Activated CD4-positive, alpha-beta T cell treated with anti-CD3 and anti-CD28 coated beads for 4 hours (primary cell): ENCODE results near the gene CAMKK2.
"Not testable (repeated sequence)": the region's sequence is repeated elsewhere in the genome, so short reads cannot be mapped to it uniquely, and the experiment has no call there.

Experiments used
- DNase-seq, 2 donors: peaks; one replicate each; pipeline ENCODE4 v3.0.0-alpha.2; 2020

The CAMKK2 gene

DNA sequence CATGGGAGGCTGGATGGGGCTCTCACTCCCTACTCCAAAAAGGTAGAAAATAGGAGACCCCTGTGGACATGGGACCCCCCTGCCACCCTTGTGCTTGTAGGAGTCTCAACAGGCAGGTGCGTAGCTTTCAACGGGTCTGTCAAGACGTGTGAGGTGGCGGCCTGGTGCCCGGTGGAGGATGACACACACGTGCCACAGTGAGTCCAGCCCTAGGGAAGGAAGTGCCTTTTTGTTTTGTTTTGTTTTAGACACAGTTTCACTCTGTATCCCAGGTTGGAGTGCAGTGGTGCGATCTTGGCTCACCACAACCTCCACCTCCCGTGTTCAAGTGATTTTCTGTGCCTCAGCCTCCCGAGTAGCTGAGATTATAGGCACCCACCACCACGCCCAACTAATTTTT, 73.7 kb downstream of the CAMKK2 start:
- no peak for DNase-seq

DNA sequence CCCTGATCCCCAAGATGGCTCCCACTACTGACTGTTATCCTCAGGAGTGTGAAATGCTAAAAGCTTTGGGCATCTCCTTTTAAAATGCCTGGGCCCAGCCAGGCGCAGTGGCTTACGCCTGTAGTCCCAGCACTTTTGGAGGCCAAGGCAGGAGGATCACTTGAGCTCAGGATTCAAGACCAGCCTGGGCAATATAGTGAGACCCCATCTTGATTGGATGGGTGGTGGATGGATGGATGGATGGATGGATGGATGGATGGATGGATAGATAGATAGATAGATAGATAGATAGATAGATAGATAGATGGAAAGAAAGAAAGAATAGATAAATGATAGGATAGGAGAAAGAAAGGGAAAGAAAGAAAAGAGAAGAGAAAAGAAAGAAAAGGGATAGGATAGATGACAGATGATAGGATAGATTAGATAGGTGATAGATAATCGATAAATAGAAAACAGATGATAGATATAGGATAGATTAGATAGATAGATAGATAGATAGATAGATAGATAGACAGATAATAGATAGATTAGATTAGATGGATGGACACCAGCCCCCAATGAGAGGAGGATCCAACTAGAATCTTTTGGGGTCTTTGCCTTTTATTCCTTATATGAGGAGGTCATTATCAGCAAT, 77.0 kb downstream of the CAMKK2 start:
- no peak for DNase-seq

DNA sequence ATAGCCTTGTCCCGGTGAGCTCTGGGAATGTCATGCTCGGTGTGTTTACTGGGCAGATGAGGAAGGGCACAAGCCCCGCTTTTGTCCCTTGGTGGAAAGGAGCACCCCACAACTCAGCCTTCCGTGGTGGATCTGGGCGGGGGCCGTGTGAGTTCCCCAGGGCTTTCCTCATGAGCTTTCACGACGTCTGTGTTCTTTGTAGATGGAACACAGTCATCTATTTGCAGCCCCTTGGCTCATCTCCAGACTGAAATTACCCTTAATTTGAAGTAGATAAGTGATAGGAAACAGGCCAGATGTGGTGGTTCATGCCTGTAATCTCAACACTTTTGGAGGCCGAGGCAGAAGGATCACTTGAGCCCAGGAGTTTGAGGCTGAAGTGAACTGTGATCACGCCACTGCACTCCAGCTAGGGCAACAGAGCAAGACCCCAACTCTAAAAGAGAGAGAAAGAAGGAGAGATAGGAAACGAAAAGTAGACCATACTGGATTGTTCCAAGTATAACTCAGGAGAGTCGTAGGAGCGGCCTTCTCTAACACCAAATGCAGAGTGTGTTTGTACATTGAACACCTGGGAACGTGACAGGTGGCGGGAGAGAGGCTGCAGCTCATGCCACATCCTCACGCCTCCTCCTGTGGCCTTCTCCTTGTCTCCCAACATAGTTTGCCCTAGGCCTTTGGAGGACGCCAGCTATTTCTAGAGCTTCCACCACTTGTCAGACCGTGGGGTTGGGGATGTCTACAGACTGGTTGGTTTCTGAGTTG, 77.7 kb downstream of the CAMKK2 start:
- DNase-seq = no peak

DNA sequence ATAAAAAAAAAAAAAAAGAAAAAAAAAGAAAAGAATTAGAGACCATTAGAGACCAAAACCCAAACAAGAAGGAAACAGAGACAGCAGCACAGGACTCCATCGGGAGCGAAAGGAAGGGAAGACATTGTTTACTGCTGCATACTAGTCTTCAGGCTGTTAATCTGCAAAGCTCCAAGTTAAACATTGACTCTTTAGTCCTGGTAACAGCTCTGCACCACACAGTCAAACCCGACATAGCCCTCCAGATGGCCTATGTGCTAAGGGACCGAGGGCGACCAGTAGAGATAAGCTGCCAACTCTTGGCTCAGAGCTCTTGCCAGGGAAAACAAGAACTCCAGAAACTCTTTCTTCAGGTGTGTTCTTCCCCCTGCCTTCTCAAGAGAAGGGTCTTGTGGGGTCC, 78.7 kb downstream of the CAMKK2 start:
- no peak for DNase-seq

DNA sequence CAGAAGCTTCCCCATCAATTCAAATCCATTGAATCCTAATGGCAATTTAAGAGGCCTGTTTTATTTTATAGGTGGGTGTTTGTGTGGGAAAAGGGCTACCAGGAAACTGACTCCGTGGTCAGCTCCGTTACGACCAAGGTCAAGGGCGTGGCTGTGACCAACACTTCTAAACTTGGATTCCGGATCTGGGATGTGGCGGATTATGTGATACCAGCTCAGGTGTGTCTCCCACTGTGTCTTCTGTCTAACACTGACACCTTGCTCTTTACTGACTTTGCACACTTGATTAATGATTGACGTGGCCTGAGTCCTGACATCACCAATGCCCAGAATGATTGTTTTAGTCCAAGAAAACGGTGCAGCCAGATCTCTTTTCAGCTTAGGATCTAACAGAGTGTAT, 79.4 kb downstream of the CAMKK2 start:
- no peak for DNase-seq

DNA sequence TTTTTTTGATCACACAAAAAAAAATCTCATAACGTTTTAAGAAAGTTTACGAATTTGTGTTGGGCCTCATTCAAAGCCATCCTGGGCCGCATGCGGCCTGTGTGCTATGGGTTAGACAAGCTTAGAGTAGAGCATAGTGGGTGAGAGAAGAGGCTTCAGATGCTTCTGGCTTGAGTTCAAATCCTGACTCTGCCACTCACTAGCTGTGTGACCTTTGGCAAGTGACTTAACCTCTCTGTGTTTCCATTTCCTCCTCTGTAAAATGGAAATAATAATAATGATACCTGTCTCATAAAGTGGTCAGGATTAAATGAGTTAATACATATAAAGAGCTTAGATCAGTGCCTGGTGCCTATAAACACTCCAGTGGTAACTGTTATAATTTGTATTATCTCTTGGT, 80.4 kb downstream of the CAMKK2 start:
- DNase-seq = no peak

DNA sequence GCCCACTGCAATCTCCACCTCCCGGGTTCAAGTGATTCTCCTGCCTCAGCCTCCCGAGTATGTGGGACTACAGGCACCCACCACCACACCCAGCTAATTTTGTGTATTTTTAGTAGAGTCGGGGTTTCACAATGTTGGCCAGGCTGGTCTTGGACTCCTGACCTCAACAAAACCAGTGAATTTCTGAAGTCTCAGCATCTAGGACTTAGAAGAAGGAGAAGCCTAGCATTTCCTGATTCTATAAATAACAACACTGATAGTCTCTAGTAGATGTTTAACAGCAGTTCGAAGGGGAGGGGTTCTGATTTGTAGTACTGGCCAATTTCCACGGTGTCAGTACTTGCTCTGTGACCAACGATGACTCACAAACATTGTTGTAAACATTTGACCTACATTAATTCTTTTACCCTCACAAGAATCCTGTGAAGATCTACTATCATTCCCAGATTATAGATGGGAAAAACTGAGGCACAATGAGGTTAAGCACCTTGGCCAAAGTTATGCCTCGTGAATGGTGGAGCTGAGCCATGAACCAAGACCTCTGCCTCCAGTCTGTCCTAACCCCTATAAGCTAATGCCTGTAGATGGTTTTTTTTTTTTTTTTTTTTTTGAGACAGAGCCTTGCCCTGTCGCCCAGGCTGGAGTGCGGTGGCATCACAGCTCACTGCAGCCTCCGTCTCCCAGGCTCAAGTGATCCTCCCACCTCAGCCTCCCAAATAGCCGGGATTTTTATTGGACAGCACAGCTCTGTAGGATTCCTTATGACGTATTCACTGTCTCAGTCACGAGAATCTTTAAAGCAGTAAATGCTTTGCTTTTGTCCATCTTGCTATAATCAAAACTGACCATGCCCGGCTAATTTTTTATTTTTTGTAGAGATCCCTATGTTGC, 81.4 kb downstream of the CAMKK2 start:
- DNase-seq = no peak

DNA sequence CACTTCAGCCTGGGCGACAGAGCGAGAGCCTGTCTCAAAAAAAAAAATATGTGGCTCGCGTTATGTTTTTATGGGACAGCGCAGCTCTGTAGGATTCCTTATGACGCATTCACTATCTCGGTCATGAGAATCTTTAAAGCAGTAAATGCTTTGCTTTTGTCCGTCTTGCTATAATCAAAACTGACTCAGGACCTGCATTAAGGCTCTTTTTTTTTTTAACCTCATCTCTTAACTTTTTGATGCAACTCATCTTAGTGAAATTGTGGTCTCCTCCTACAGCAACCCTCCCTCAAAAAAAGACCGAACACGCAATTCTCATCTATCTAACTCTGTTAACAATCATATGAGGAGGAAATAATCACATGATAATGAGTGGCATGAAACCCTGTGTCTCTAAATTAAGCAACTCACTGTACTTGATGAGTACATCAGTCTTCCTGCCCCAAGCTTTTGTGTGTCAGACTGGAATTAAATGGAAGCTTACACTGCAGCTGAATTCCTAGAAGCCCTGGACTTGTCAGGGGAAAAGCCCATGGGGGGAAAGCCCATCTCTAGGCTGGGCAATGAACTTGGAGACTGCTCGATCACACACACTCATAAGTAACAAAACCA, 82.2 kb downstream of the CAMKK2 start:
- peak in 1 of 2 donors; percentile 39 for DNase-seq

DNA sequence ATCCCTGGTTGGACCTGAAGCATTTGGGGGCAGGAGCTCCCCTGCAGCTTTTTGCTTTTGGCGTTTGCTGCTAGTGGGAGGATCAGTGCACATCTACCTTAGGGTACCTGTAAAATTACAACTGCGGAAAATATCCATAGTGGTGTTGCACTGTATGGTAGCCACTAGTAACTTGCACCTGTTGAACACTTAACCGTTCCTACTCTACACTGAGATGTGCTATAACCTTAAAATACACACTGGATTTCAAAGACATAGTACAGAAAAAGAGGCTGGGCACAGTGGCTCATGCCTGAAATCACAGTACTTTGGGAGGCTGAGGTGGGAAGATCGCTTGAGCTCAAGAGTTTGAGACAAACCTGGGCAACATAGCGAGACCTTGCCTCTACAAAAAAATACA, 83.6 kb downstream of the CAMKK2 start:
- no peak for DNase-seq

DNA sequence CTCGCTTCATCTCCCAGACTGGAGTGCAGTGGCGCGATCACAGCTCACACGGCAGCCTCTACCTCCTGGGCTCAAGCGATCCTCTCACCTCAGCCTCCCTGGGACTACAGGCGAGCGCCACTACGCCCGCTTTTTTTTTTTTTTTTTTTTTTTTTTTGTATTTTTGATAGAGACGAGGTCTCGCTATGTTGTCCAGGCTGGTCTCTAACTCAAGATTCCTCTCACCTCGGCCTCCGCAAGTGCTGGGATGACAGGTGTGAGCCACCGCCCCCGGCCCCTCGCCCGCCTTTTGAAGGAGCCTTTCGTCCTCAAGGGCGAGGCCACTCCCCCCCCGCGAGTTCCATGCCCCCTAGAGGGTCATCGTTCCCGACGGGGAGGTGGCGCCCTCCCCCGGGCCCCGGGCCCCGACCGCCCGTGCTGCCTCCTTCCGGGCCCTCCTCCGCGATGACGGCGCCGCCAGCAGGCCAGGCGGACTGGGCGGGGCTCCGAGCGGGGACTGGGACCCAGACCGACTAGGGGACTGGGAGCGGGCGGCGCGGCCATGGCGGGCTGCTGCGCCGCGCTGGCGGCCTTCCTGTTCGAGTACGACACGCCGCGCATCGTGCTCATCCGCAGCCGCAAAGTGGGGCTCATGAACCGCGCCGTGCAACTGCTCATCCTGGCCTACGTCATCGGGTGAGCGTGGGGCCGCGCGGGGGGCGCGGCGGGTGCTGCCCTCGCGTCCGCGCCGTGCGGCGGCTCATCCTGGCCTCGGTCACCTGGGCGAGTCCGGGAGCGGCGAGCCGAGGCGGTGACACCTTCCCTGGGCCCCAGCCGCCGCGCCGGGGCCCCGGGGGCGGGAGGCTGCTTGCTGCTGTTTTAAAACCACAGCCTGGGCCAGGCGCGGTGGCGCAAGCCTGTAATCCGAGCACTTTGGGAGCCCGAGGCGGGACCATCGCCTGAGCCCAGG, 86.6 kb downstream of the CAMKK2 start, which contains the start of gene P2RX4:
TSS of gene P2RX4 (plus strand) at position 506 of the 949 bp plus-strand sequence. CDS start at position 542, 36 bp downstream.
- peak; percentile 81 to 83 for DNase-seq

DNA sequence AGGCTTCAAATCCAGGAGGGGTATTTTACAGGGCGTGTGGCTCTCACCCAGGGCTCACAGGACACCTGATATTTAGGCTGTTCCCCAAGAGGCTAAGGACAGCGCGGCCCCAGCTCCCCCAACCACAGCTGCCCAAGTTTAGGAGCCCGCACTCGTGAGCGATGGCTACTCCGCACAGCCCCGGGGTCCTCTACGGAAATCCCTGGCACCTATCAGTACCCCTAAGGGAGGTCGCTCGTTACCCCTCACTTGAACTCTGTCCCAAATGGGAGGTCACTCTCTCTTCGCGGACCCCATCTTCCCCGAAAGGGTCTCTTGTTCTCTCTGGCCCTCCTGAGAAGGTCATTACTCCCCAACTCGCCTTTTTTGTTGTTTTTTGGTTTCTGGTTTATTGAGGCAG, 87.3 kb downstream of the CAMKK2 start:
- DNase-seq = no peak

DNA sequence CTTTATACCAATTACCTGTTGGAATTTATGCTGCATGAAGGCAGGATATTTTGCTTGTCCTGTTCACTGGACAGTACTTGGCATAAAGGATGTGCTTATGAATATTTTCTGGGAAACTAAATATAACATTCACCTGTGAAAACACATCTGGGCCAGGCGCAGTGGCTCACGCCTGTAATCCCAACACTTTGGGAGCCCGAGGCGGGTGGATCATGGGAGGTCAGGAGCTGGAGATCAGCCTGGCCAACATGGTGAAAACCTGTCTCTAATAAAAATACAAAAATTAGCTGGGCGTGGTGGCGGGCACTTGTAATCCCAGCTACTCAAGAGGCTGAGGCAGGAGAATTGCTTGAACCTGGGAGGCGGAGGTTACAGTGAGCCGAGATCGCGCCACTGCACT, 87.9 kb downstream of the CAMKK2 start:
- DNase-seq = not testable (repeated sequence)

DNA sequence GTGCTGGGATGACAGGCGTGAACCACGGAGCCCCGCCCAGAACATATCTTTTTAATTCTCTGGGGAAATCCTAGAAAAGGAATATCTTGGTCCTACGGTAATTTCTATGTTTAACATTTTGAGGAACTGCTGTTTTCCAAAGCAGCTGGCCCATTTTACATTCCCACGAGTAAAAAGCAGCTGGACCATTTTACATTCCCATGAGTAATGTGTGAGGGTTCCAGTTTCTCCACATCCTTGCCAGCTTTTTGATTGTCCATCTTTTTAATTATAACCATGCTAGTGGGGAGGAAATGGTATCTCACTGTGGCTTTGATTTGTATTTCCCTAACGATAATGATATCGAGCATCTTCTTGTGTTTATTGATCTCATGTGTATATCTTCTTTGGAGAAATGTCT, 91.0 kb downstream of the CAMKK2 start:
- no peak for DNase-seq

DNA sequence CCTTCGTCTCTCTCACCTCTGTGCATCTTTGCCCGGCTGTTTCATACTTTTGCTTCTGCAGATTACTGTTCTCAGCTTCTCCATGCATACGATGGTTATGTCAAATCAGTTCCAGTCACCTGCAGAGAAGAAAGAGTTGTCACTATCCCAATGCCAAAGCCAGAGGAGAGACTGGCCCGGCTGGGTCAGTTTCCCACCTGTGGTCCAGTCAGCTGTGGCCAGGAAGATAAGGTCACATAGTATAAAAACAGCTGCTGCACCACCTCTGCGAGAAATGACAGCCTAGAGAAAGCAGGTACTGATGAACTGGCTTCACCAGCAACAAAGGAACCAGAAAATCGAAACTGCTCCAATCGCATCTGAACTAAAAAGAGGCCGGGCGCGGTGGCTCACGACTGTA, 93.0 kb downstream of the CAMKK2 start:
- no peak for DNase-seq

DNA sequence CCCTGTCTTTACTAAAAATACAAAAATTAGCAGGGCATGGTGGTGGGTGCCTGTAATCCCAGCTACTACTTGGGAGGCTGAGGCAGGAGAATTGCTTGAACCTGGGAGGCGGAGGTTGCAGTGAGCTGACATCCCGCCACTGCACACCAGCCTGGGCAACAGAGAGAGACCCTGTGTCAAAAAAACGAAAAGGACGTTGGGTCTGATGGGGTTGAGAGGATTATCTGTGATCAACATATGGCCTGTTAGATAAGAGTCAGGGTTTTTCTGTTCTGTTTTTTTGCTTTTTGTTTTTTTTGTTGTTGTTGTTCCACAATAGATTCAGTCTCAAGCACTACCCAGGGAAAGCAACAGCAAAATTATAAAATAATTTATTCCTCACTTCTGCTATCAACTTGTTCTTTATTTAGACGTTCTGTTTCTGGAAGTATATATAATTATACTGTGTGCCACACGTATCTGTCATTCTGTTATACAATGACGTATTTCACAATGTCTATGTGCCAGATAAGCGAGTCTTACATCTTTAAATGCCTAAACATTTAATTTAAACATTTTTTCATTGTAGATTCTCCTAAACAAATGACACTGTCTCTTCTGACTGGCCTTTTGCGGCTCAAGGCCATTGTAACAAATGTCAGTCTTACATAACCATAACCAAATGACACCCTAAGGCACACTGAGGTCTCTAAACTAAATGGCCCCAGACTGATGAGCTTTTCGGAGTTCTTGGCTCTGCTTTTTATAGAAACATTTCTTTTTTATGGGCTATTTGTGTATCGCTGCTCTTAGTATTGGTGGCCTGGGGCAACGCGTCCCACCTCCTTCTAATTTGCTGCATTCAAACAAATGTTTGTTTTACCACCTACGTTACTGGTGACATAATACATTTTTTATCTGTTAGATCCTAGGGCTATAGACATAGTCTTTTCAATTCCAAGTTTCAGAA, 93.8 kb downstream of the CAMKK2 start:
- no peak for DNase-seq

DNA sequence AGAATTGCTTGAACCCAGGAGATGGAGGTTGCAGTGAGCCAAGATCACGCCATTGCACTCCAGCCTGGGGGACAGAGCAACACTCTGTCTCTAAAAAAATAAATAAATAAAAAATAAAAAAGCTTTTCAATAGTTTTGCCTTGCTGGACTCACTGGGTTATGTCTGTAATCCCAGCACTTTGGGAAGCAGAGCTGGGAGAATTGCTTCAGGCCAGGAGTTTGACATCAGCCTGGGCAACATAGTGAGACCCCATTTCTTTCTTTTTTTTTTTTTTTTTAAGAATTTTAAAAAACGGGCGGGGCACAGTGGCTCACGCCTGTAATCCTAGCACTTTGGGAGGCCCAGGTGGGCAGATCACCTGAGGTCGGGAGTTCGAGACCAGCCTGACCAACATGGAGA, 95.4 kb downstream of the CAMKK2 start:
- not testable (repeated sequence) for DNase-seq

DNA sequence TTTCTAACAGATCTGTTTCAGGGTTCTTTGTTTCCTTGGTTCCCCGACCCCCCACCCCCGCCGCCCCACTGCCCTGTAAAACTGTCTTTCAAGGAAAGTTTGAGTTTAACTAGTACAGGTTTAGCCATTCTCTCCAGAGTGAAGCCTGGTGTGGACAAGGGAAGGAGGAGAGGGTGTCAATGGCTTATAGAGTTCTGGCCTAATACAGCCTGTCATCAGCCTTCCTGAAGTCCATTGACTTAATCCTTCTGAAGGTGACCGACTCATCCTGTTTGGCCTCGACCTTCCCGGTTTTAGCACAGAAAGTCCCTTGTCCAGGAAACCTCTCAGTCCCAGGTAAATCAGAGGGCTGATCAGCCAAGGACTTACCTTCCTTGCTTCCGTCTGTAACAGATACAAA, 97.6 kb downstream of the CAMKK2 start:
- no peak for DNase-seq

DNA sequence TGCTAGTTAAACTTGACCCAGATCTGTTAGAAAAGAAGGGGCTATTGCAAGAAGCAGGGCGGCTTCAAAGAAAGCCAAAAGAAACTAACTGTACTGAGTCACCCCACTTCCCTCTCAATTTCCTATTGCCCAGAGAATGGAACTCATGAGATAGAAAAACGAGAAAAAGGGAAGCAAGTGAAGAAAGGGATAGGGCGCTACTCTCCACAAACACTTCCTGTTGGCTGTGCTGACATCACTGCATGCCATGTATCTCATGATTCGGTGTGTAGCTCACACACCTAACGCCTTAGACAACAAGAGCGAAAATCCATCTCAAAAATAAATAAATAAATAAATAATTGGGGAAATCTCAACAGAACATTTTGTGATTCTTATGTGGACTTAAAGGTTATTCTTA, 99.6 kb downstream of the CAMKK2 start:
- no peak for DNase-seq

DNA sequence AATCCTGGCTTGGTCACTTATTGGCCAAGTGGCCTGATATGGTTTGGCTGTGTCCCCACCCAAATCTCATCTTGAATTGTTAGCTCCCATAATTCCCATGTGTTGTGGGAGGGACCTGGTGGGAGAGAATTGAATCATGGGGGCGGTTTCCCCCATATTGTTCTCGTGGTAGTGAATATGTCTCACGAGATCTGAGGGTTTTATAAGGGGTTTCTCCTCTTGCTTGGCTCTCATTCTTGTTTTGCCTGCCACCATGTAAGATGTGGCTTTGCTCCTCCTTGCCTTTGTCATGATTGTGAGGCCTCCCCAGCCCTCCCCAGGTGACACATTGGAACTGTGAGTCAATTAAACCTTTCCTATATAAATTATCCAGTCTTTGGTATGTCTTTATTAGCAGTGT, 105.4 kb downstream of the CAMKK2 start:
- DNase-seq = no peak

DNA sequence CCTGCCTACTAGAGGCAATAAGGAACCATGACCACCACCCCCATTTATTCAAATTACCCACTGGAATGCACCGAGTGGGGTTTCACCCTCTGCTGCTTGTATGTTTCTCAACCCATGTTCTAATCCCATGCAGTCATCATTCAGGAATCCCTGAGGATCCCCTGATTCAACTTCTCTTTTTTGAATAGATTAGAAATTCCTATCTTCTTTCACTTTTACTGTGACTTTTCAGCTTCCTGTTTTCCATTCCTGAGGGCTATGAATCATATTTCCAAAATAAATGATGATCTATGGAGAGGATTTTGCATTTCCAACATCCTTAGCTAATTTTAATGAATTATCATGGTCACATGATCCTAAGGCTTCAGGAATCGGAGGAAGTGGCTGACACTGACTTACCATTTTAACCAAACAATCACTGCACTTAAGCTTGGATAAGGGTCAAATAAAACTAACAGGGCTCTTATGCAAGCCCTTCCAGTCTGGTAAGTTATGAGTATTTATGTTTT, 105.9 kb downstream of the CAMKK2 start:
- no peak for DNase-seq
